GM19043 (cell line): ENCODE results near the gene TARBP1.
"Not testable (repeated sequence)": the region's sequence is repeated elsewhere in the genome, so short reads cannot be mapped to it uniquely, and the experiment has no call there.

Experiments
- ATAC-seq: cut with Tn5 transposase; IDR thresholded peaks from one replicate; pipeline ENCODE4 v1.9.1; 2021; ENCODE audit warnings: low read depth; ENCODE audit not compliant: unreplicated experiment

Gene TARBP1

GRCh38 chr1:234396871-234397270 lies 82.1 kb downstream of the TARBP1 start:
- ATAC-seq, result no peak

- no peak for ATAC-seq
These were observed 82.9 kb downstream of the TARBP1 start for GRCh38 chr1:234396092-234396491.

- no peak for ATAC-seq
These were observed 83.7 kb downstream of the TARBP1 start for GRCh38 chr1:234395297-234395696.

GRCh38 chr1:234393190-234393589 lies 85.8 kb downstream of the TARBP1 start:
- no peak for ATAC-seq

- no peak for ATAC-seq
These were observed 90.9 kb downstream of the TARBP1 start for GRCh38 chr1:234388094-234388493.

GRCh38 chr1:234386122-234386521 lies 92.9 kb downstream of the TARBP1 start:
- no peak for ATAC-seq

- no peak for ATAC-seq
These were observed 97.1 kb downstream of the TARBP1 start for GRCh38 chr1:234381699-234382555.

GRCh38 chr1:234379591-234380109 lies 99.3 kb downstream of the TARBP1 start:
- ATAC-seq, result not testable (repeated sequence)

- ATAC-seq, result no peak
These were observed 103.3 kb downstream of the TARBP1 start for GRCh38 chr1:234375672-234376071.

GRCh38 chr1:234373959-234374254 lies 105.1 kb downstream of the TARBP1 start:
- ATAC-seq, result no peak

GRCh38 chr1:234373064-234373958 lies 105.7 kb downstream of the TARBP1 start, which contains the start of gene COA6:
COA6 (plus strand) TSS chr1:234373456; CDS start chr1:234373467, 11 bp downstream.
- peak; percentile 94 for ATAC-seq

GRCh38 chr1:234372011-234372757 lies 106.8 kb downstream of the TARBP1 start:
- no peak for ATAC-seq

- no peak for ATAC-seq
These were observed 107.6 kb downstream of the TARBP1 start for GRCh38 chr1:234371414-234371813.

- ATAC-seq, result no peak
These were observed 109.2 kb downstream of the TARBP1 start for GRCh38 chr1:234369784-234370183.

- no peak for ATAC-seq
These were observed 109.9 kb downstream of the TARBP1 start for GRCh38 chr1:234369033-234369430.

GRCh38 chr1:234368320-234369032 lies 110.5 kb downstream of the TARBP1 start:
- ATAC-seq, result no peak

GRCh38 chr1:234362558-234362957 lies 116.4 kb downstream of the TARBP1 start:
- no peak for ATAC-seq

- ATAC-seq, result no peak
These were observed 117.8 kb downstream of the TARBP1 start for GRCh38 chr1:234361102-234361603.

GRCh38 chr1:234357831-234358230 lies 121.1 kb downstream of the TARBP1 start:
- no peak for ATAC-seq
